HTERT RPE-1 (cell line): ENCODE measurements around the gene UBE2QL1.

ENCODE experiments used
- in situ Hi-C: fragments of 300-500 bp; cut with MboI; formaldehyde crosslinking; loops from 4 replicates; pipeline ENCODE4 v1.14.3; 2020; ENCODE audit warnings: low sequenced_read_pairs

UBE2QL1 gene

DNA sequence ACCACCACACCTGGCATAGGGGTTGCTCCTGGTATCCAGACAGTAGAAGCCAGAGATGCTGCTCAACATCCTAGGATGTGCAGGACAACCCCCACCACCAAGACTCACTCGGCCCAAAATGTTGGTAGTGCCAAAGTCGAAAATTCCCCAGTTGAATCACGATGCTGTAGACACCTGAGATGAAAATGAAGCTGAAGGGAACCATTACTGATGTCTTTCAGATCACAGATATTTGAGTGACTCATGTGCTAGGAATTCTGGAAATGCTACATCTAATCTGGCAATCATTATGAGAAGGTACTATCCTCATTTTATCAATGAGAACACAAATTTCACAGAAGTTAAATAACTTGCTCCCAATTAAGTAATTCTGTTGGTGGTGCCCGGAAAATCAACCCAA, 21.0 kb upstream of the UBE2QL1 start:
- in situ Hi-C loops, result no loop called here

DNA sequence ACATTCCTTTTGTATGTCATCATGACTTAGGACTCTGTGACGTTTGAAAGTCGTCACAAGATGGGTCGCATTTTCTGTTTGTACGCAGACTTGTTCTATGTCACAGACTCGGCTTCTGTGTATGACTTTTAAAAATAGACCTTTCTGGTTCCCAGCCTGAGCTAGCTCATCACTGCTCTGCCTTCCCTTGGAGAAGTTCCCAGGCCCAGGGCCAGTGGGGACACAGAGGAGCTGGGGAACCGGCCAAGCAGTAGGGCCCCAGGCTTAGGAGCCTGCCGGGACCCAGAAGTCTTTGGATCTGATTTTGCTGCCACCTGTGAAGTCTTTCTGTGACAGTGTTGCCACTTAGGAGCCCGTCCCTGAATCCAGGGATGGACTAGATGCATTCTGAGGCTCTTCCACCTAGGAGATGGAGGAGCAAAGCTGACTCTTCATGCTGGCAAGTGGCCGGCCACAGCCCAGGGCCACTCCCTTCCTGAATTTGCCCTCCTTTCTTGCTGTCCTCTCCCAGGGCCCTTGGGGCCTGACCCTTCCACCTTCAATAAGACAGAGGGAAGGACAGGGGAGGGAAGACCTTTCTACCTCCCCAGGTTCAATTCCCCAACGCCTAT, 18.1 kb upstream of the UBE2QL1 start:
- in situ Hi-C loops, result no loop called here

- in situ Hi-C loops, result no loop called here
These were observed 17.2 kb upstream of the UBE2QL1 start for GRCh38 chr5:6431214-6432195.

- in situ Hi-C loops, result no loop called here
These were observed 16.5 kb upstream of the UBE2QL1 start for GRCh38 chr5:6432206-6432605.

- in situ Hi-C loops, result no loop called here
These were observed 13.9 kb upstream of the UBE2QL1 start for GRCh38 chr5:6434731-6435130.

- in situ Hi-C loops, result no loop called here
These were observed 13.3 kb upstream of the UBE2QL1 start for GRCh38 chr5:6435356-6435755.

DNA sequence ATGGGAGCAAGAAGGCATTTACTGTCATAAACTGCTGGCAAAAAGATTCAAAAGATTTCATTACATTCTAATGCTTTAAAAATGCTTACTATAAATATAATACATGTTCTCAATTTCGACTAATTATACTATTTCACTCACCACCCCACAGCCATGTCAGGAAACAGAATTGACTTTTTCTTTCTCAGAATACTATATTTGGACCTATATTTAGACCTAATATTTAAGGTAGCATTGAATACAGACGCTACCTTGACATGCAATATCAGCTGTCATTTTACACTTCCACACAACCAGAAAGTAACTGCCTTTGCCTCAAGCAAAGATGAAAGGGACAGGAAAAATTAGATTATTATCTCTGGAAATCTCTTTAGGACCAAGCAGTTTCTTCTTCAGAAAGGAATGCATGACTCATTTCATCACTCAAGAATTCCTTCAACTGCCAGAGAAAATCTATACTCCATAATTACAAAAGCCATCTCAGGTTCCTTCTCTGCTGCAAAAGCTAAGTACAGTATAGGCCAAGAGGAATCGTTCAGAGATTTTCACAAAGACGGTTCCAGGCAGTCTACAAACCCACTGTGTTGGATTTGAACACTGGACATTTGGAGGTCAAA, 11.8 kb upstream of the UBE2QL1 start:
- in situ Hi-C loops, result no loop called here

DNA sequence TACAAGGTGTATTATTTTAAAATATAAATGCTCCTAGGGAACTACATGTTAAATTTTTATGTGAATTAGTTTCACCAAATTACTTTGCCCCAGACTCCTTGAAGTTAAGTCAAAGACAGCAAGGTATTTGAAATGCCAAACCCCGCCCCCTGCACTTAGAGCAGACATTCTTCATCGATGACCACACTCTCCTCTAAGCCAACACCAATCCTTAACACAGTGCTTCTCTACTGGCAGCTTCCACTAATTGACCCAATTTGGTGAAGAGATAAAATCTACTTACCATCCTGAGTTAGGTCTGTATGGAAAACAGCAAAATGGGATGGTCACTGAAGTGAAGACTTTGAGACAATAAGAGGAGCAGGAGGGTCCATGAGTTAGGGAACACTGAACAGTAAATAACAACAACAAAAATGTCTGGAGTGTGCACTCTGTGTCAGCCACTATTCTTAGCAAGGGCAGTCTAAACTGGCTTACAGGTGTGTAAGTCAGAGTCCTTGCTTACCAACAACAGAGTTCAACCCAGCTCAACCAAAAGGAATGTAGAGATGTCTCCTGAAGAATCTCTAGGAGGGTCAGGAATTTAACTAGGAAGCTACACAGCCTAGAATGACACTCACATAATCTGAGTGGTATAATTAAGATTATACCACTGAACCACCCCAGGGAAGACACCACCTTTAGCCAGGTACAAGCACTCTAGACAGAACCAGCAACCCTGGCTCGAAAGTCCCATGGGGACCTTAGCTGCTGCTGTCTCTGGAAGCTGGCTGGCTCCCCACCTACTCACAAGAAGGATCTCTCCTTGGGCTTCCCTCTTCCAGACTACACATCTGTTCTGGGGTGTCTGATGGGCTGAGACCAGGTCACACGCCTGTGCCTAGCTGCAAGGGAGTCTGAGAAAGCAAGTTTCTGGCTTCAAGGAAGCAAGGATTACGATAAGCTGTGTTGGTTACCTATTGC, 8.8 kb upstream of the UBE2QL1 start:
- in situ Hi-C loops, result no loop called here

DNA sequence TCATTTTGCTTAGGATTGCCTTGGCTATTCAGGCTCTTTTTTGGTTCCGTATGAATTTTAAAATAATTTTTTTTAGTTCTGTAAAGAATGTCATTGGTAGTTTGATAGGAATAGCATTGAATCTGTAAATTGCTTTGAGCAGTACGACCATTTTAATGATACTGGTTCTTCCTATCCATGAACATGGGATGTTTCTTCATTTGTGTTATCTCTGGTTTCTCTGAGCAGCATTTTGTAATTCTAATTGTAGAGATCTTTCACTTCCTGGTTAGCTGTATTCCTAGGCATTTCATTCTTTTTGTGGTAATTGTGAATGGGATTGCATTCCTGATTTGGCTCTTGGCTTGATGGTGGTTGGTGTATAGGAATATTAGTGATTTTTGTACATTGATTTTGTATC, 6.3 kb upstream of the UBE2QL1 start:
- in situ Hi-C loops, result no loop called here

GRCh38 chr5:6443326-6443725, 5.3 kb upstream of the UBE2QL1 start:
- in situ Hi-C loops, result no loop called here

GRCh38 chr5:6446042-6446441, 2.6 kb upstream of the UBE2QL1 start:
- in situ Hi-C loops, result no loop called here

GRCh38 chr5:6446626-6447309, 1.9 kb upstream of the UBE2QL1 start:
- in situ Hi-C loops, result no loop called here

DNA sequence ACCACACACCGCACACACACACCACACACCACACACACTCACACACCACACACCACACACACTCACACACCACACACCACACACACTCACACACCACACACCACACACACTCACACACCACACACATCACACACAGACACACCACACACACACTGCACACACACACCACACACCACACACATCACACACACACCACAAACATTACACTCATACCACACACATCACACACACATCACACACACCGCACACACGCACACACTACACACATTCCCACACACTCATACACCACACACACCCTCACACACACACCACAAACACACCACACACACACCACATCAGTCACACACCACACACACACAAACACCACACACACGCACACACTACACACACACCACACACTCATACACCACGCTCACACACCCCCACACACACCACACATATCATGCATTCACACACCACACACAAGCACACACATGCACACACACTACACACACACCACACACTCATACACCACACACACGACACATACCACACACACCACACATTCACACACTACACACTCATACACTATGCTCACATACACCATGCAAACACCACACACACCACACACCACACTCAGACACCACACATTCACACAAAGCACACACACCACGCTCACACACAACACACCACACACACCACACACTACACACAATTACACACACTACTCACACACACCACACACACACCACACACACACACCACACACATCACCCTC, 1.1 kb upstream of the UBE2QL1 start:
- in situ Hi-C loops, result no loop called here

DNA sequence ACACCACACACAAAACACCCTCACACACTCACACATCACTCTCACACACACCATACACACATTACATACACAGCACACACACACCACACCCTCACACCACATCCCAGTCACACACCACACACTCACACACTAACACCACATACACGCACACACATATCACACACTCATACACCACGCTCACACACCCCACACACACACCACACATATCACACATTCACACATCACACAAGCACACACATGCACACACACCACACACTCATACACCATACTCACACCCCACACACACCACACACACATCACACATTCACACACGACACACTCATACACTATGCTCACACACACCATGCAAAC, 543 bp upstream of the UBE2QL1 start:
- in situ Hi-C loops, result no loop called here

- in situ Hi-C loops, result no loop called here
These were observed 953 bp downstream of the UBE2QL1 start for GRCh38 chr5:6449465-6450158.

GRCh38 chr5:6450319-6450833, 1.7 kb downstream of the UBE2QL1 start:
- in situ Hi-C loops, result no loop called here

DNA sequence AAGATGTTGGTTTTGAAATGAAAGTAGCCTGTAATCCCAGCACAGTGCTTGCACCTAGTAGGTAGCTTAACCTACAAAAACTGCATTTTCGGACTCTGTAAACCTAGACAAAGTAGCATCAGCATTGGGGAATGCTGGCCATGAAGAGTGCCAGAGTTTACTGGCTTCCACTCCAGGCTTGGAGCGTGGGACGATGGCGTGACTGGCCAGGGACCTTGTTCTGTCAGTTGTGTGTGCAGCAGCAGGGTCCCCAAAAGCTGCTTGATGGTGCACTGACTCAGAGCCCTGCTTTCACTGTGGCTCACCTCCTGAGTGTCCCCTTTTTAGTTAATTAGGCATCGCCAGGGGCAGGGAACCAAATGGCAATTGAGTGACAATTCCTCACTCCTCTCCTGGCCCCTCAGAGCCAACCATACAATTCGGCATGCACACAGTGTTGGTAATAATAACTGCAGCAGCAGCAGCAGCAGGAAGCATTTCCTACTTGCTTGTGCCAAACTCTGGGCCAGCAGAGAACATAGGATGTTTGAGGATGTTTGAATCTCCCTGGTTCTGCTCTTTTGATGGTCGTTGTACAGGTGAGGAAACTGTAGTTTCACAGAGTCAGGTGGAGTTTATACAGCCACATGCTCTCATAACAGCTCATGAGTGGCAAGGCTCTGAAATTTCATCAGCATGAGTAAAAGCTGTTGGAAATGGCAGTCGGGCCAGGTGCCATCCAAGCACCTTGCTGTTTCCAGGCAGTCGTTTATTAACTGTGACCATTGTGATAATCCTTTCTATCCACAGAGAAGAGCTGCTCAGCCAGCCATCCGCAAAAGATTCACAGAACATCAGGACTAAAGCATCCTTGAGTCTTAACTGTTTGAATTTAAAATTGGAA, 4.2 kb downstream of the UBE2QL1 start:
- in situ Hi-C loops, result no loop called here
